ENCODE measurements around the gene ARHGAP10. TPM values are rescaled to one million over a fixed set of nuclear protein-coding genes. Genes with fewer than 3 reads are reported as not detected.

ARHGAP10 gene
- total and polyA plus RNA-seq, 2 donors from 2014 or later, result 13.4 to 20.3 TPM

DNA sequence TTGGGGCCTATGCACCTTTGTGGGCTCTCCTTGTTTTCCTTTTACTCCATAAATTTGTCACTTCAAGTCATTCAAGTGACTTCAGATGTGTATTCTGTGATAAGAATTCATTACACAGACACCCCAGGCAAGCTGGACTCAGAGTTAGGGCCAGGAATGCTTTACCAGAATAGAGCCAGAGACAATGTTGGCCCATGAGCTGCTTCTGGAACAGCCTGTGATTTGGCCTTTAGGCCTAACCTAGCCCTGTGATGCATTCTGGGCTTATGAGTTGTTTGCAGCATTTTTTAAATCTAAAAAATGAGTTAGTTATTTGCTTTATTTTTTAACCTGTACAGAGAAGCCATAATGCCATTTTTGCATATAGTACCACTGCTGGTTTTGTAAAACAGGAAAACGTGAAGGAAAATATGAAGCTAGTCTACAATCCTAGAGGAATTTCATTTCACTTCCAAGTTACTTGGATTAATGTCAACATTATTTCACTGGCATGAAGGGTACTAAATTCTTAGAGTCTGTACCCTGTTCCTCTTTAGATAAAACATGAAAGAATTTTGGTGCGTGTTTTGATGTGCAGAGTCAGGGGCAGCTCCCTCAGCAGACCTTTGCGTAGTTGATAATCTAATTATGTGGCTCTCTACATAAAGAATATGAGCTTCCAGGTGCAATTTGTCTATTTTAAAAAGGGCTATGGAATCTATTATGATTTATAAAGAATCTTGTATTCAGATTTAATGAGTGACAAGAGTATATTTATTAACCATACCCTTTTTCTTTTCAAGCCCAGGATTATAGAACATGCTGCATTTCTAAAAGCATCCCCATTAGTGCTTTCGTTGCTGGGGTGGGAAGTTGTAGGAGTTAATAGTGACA is 84.7 kb downstream of the ARHGAP10 start:
- no peaks in the 10 kb centered on the region for H3K27me3 ChIP-seq (ENCODE audit: control insufficient read depth, insufficient read depth, low read length)
- no peaks in the 10 kb centered on the region for H3K36me3 ChIP-seq (ENCODE audit: control insufficient read depth in 2 of 3, insufficient read depth in 3 of 3, low read length in 3 of 3)
- H3K9me3 ChIP-seq (ENCODE audit: control insufficient read depth in 2 of 3, insufficient read depth in 1 of 3, low read length in 3 of 3), result no peaks in the 10 kb centered on the region
- intact Hi-C loops (cut with DNase I), result no loop called here
- FAIRE-seq, result no peak
- H3K4me1 ChIP-seq (ENCODE audit: control insufficient read depth in 2 of 3, insufficient read depth in 2 of 3, low read depth in 1 of 3, low read length in 3 of 3), result peaks cover 0 to 7% (median 6%) of the 10 kb centered on the region in 3 donors
- no peak overlapping the region for H3K9ac ChIP-seq (ENCODE audit: low read length in 3 of 3)
- no peak overlapping the region for H3K4me3 ChIP-seq (ENCODE audit: low read length in 3 of 3)
- H3K27ac ChIP-seq (ENCODE audit: low read depth in 2 of 2, low read length in 2 of 2), result no peak overlapping the region
- TF ChIP-seq, protein P1, sequence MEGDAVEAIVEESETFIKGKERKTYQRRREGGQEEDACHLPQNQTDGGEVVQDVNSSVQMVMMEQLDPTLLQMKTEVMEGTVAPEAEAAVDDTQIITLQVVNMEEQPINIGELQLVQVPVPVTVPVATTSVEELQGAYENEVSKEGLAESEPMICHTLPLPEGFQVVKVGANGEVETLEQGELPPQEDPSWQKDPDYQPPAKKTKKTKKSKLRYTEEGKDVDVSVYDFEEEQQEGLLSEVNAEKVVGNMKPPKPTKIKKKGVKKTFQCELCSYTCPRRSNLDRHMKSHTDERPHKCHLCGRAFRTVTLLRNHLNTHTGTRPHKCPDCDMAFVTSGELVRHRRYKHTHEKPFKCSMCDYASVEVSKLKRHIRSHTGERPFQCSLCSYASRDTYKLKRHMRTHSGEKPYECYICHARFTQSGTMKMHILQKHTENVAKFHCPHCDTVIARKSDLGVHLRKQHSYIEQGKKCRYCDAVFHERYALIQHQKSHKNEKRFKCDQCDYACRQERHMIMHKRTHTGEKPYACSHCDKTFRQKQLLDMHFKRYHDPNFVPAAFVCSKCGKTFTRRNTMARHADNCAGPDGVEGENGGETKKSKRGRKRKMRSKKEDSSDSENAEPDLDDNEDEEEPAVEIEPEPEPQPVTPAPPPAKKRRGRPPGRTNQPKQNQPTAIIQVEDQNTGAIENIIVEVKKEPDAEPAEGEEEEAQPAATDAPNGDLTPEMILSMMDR (IDR thresholded peaks at IDR 0.05; ENCODE audit: borderline replicate concordance, extremely low read depth, insufficient read depth), result no peak
- DNase-seq, result no peak

DNA sequence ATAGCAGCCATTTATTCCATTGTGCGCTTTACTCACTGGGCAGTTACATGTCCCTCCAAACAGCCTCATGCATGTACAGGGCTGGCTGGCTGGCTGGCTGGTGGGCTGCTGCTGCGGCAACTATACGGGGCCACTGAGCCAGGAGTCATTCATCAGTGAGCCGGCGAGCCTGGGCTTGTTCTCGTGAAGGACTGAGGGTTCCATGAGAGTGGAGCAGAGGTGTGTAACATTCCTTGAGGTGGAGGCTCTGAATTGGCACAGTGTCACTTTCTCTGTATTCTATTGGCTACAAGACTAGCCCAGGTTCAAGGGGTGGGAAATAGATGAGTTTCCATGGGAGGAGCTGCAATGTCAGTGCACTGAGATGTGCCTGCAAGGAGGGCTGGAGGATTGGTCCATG is 89.1 kb downstream of the ARHGAP10 start:
- H3K27ac ChIP-seq (ENCODE audit: low read depth in 2 of 2, low read length in 2 of 2), result no peak overlapping the region
- no peak overlapping the region for H3K4me3 ChIP-seq (ENCODE audit: low read length in 3 of 3)
- TF ChIP-seq, protein P1 (IDR thresholded peaks at IDR 0.05; ENCODE audit: borderline replicate concordance, extremely low read depth, insufficient read depth), result no peak
- no peaks in the 10 kb centered on the region for H3K27me3 ChIP-seq (ENCODE audit: control insufficient read depth, insufficient read depth, low read length)
- no peaks in the 10 kb centered on the region for H3K9me3 ChIP-seq (ENCODE audit: control insufficient read depth in 2 of 3, insufficient read depth in 1 of 3, low read length in 3 of 3)
- no peaks in the 10 kb centered on the region for H3K36me3 ChIP-seq (ENCODE audit: control insufficient read depth in 2 of 3, insufficient read depth in 3 of 3, low read length in 3 of 3)
- intact Hi-C loops (cut with DNase I), result no loop called here
- no peak for FAIRE-seq
- peaks cover 0 to 7% (median 7%) of the 10 kb centered on the region in 3 donors for H3K4me1 ChIP-seq (ENCODE audit: control insufficient read depth in 2 of 3, insufficient read depth in 2 of 3, low read depth in 1 of 3, low read length in 3 of 3)
- no peak for DNase-seq
- H3K9ac ChIP-seq (ENCODE audit: low read length in 3 of 3), result no peak overlapping the region

DNA sequence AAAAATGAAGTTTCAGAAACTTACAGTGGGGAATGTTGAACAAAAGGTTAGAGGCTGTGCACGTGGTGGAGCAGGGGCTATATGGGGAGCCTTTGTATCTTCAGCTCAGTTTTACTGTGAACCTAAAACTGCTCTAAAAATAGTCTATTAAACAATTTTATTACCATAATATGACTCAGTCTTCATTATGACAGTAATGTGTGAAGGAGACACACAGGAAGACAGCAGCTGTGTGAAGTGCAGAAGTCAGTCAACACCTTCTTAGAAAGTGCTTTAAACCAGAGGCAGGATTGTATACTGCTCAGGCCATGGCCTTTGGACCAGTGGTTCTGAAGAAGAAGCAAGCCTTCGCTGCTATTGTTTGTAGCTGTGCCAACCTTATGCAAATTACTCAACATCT is 89.7 kb downstream of the ARHGAP10 start:
- intact Hi-C loops (cut with DNase I), result no loop called here
- Histone ChIP-seq H3K36me3 (ENCODE audit: control insufficient read depth in 2 of 3, insufficient read depth in 3 of 3, low read length in 3 of 3) (no peaks in the 10 kb centered on the region), H3K4me3 (ENCODE audit: low read length in 3 of 3) (no peak overlapping the region), H3K27me3 (ENCODE audit: control insufficient read depth, insufficient read depth, low read length) (no peaks in the 10 kb centered on the region), H3K9me3 (ENCODE audit: control insufficient read depth in 2 of 3, insufficient read depth in 1 of 3, low read length in 3 of 3) (no peaks in the 10 kb centered on the region), H3K27ac (ENCODE audit: low read depth in 2 of 2, low read length in 2 of 2) (no peak overlapping the region), H3K9ac (ENCODE audit: low read length in 3 of 3) (no peak overlapping the region), H3K4me1 (ENCODE audit: control insufficient read depth in 2 of 3, insufficient read depth in 2 of 3, low read depth in 1 of 3, low read length in 3 of 3) (peaks cover 0 to 4% (median 3%) of the 10 kb centered on the region in 3 donors)
- TF ChIP-seq, protein P1 (IDR thresholded peaks at IDR 0.05; ENCODE audit: borderline replicate concordance, extremely low read depth, insufficient read depth), result no peak
- DNase-seq (no peak), FAIRE-seq (no peak)

All from kidney (tissue), 14 donors.